ENCODE data around the gene ACTR3.
"Not testable (repeated sequence)": the region's sequence is repeated elsewhere in the genome, so short reads cannot be mapped to it uniquely, and the experiment has no call there.

GRCh38 chr2:113845796-113846195 is 44.1 kb upstream of the ACTR3 start:
- TF ChIP-seq EZH2 (IDR thresholded peaks at IDR 0.05; ENCODE audit: insufficient read depth, poor library complexity, severe bottlenecking); EZH2phosphoT487 (IDR thresholded peaks at IDR 0.05; ENCODE audit: insufficient read depth, low read depth): not testable (repeated sequence)

Data from GM23248 (cell line).